Left ventricle myocardium inferior (tissue), 1 donor: Measurements from ENCODE around the gene PTCD1. TPM values are rescaled to one million over a fixed set of nuclear protein-coding genes. Genes with fewer than 3 reads are reported as not detected.
A peak's percentile ranks its signal among the peaks of the same experiment; 100 is the strongest.
"Not testable (repeated sequence)": the region's sequence is repeated elsewhere in the genome, so short reads cannot be mapped to it uniquely, and the experiment has no call there.

ENCODE experiments used
- DNase-seq: peaks from one replicate; pipeline ENCODE4 v3.0.0-alpha.2; 2020
- H3K27ac ChIP-seq: fragments of 200-600 bp; replicated peaks from 2 replicates; pipeline ENCODE4 v1.8.0; 2021
- H3K27me3 ChIP-seq: fragments of 200-600 bp; 2 replicates; pipeline ENCODE4 v1.8.0; 2021; ENCODE audit warnings: low read depth
- H3K36me3 ChIP-seq: fragments of 200-600 bp; 2 replicates; pipeline ENCODE4 v1.8.0; 2021
- H3K4me1 ChIP-seq: fragments of 200-600 bp; 2 replicates; pipeline ENCODE4 v1.8.0; 2021
- H3K4me3 ChIP-seq: fragments of 200-600 bp; 2 replicates; pipeline ENCODE4 v1.8.0; 2021; ENCODE audit warnings: mild to moderate bottlenecking, moderate library complexity
- H3K9me3 ChIP-seq: fragments of 200-600 bp; replicated peaks from 2 replicates; pipeline ENCODE4 v1.8.0; 2021
- CTCF ChIP-seq: fragments of 200-600 bp; IDR thresholded peaks from 2 replicates; pipeline ENCODE4 v1.8.0; 2021; ENCODE audit warnings: antibody characterized with exemption, mild to moderate bottlenecking, borderline replicate concordance
- intact Hi-C: fragments of 100-400 bp; cut with micrococcal nuclease; formaldehyde crosslinking; loops from one replicate; pipeline ENCODE4 v1.11.0; 2022
- total RNA-seq: library from RNA; stranded (reverse); fragmentation: NEBNext Ultra II Directional; extraction: Animal tissue kit (Norgen Biotek cat#: 25700); gene quantifications from one replicate; pipeline ENCODE4 v1.2.1, GENCODE V29; 2021
- donor health status: DM: no; HTN: yes; CAD: no; lungs with severe emphysema.

The PTCD1 gene
- total RNA-seq, 1 donor from 2014 or later = 4.3 TPM

- no peaks in the 10 kb centered on the region for H3K27me3 ChIP-seq
- intact Hi-C loops = no loop called here
- H3K27ac ChIP-seq = no peak overlapping the region
- no peaks in the 10 kb centered on the region for H3K4me1 ChIP-seq
- no peaks in the 10 kb centered on the region for H3K9me3 ChIP-seq
- no peak overlapping the region for H3K4me3 ChIP-seq
- H3K36me3 ChIP-seq = peaks cover 84% of the 10 kb centered on the region
- no peak for TF ChIP-seq CTCF
- no peak for DNase-seq
Observed at GRCh38 chr7:99418260-99418659, 20.3 kb downstream of the PTCD1 start.

DNA sequence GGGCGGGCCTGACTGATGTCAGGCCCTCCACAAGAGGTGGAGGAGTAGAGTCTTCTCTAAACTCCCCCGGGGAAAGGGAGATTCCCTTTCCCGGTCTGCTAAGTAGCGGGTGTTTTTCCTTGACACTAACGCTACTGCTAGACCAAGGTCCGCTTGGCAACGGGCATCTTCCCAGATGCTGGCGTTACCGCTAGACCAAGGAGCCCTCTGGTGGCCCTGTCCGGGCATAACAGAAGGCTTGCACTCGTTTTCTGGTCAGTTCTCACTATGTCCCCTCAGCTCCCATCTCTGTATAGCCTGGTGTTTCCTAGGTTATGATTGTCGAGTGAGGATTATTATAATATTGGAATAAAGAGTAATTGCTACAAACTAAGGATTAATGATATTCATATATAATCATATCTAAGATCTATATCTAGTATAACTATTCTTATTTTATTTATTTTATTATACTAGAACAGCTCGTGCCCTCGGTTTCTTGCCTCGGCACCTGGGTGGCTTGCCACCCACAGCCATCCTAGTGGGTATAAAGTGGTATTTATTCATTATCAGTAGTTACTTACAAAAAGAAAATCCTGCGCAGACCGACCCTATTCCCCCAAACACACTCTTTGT is 23.0 kb downstream of the PTCD1 start:
- DNase-seq = peak; percentile 52
- H3K4me3 ChIP-seq, H3K27me3 ChIP-seq, H3K9me3 ChIP-seq, H3K4me1 ChIP-seq, intact Hi-C loops, H3K27ac ChIP-seq: not testable (repeated sequence)
- peak; percentile 71 for TF ChIP-seq CTCF
- H3K36me3 ChIP-seq = peaks cover 100% of the 10 kb centered on the region

- intact Hi-C loops = no loop called here
- DNase-seq = no peak
- Histone ChIP-seq H3K27me3 (no peaks in the 10 kb centered on the region), H3K9me3 (no peaks in the 10 kb centered on the region), H3K27ac (no peak overlapping the region), H3K4me3 (no peak overlapping the region), H3K4me1 (peaks cover 48% of the 10 kb centered on the region), H3K36me3 (peaks cover 59% of the 10 kb centered on the region)
- TF ChIP-seq CTCF = no peak
Observed at GRCh38 chr7:99410635-99411034, 28.0 kb downstream of the PTCD1 start.

- no peak for TF ChIP-seq CTCF
- H3K27ac ChIP-seq = peak overlapping the region; percentile 99
- DNase-seq = no peak
- peak overlapping the region; percentile 99 for H3K4me3 ChIP-seq
- no peaks in the 10 kb centered on the region for H3K9me3 ChIP-seq
- intact Hi-C loops = no loop called here
- peaks cover 57% of the 10 kb centered on the region for H3K4me1 ChIP-seq
- H3K36me3 ChIP-seq = peaks cover 52% of the 10 kb centered on the region
- no peaks in the 10 kb centered on the region for H3K27me3 ChIP-seq
Observed at GRCh38 chr7:99409806-99410205, 28.8 kb downstream of the PTCD1 start.

DNA sequence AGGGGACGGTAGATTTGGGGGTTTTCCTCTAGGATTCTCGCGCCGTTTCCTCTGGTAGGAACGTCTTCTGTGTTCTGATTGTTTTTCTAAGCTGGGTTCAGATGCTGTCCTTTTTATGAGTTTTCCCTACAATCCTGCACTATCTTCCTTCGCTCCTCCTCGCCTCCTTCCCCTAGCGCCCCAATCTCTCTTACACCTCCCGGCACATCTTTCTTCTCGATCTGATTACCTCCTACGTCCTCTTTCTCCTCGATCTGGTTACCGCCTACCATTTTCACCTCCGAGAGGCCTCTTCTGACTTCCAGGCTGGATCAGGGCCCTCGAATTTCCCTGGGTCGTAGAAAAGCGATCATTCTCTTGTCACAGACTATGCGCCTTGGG is 29.4 kb downstream of the PTCD1 start:
- Histone ChIP-seq H3K9me3 (no peaks in the 10 kb centered on the region), H3K27me3 (no peaks in the 10 kb centered on the region), H3K36me3 (peaks cover 52% of the 10 kb centered on the region), H3K27ac (peak overlapping the region; percentile 99), H3K4me1 (peaks cover 63% of the 10 kb centered on the region), H3K4me3 (peak overlapping the region; percentile 99)
- TF ChIP-seq CTCF = no peak
- no peak for DNase-seq
- intact Hi-C loops = no loop called here
